GM12874 (cell line): ENCODE results near the gene ANO2.

ENCODE experiments used
- TF ChIP-seq, protein P1 (sequence below): IDR thresholded peaks from 2 replicates; pipeline ENCODE4 v1.5.1; 2011; ENCODE audit warnings: low read depth, mild to moderate bottlenecking, control low read depth, low read length, moderate library complexity; ENCODE audit not compliant: insufficient read depth

ANO2 gene

DNA sequence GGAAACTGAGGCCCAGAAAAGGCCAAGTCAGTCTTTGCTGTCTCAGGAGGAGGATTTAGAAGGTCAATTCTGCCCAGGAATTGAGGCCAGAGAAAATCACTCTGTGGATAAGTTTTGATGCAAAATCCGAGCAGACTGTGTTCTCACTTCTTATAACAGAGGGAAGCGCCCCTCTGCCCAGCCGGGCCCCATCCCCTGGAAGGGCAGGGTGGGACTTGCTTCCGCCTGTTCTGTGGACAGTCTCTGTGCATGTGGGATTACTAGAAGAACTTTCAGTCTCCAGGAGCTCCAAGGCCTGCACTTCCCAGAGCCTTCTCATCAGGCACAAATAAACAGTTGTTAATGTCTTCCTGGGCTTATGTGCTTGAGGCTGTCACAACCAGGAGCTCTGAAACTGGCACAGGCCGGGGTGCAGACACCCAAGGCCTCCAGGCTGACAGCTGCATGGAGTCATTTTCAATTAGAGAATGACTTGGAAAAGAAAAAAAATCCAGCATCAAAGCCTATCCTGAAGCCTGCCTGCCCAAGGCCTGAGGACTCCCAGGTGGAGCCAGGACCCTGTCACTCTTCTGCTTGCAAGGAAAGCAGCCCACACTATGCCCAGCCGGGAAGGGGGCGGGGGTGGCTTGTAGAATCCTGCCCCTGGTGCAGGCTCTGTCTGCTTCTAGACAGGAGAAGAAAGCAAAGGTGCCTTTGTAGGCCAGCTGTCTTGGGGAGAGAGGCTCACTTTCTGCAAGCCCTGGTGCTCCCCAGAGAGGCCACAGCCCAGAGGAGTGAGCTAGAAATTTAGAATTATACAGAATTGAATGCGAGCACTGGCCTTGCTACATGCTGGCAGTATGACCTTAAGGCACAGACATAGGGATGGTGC is 428.5 kb downstream of the ANO2 start:
- TF ChIP-seq, protein P1, sequence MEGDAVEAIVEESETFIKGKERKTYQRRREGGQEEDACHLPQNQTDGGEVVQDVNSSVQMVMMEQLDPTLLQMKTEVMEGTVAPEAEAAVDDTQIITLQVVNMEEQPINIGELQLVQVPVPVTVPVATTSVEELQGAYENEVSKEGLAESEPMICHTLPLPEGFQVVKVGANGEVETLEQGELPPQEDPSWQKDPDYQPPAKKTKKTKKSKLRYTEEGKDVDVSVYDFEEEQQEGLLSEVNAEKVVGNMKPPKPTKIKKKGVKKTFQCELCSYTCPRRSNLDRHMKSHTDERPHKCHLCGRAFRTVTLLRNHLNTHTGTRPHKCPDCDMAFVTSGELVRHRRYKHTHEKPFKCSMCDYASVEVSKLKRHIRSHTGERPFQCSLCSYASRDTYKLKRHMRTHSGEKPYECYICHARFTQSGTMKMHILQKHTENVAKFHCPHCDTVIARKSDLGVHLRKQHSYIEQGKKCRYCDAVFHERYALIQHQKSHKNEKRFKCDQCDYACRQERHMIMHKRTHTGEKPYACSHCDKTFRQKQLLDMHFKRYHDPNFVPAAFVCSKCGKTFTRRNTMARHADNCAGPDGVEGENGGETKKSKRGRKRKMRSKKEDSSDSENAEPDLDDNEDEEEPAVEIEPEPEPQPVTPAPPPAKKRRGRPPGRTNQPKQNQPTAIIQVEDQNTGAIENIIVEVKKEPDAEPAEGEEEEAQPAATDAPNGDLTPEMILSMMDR = no peak

DNA sequence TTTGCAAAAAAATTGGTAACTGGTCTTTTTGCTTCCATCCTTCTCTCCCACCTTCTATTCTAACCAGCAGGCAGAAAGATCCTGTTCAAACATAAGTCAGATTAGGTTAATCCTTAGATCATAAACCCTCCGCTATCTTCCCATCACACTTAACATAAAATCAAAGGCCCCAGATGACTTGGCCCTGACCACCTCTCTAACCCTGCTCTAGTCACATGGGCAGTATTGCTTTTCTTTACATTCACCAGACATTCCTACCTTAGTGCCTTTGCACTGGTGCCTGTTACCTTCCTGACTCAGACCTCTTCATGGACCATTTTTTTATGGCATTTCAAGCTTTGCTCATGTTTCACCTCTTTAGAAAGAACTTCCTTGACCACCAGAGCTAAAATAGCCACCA is 429.6 kb downstream of the ANO2 start:
- TF ChIP-seq, protein P1 = no peak

DNA sequence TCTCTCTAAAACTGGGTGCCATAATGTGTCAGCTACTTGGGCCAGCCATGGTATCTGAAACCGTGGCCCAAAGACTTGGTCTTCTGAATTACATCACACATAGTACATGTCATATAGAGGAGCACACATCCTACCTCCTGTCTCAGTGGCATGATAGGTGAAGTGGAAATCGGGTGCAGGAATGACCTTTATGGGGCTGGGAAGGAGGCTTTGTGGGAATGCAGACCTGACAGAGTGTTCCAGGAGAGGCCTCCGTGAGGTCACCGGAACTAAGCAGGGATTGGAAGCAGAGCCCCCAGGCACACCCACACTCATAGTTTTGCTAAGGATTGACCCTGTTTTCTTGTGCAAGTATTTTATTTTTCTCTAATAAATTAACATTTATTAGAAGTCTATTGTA is 430.5 kb downstream of the ANO2 start:
- TF ChIP-seq, protein P1 = no peak

DNA sequence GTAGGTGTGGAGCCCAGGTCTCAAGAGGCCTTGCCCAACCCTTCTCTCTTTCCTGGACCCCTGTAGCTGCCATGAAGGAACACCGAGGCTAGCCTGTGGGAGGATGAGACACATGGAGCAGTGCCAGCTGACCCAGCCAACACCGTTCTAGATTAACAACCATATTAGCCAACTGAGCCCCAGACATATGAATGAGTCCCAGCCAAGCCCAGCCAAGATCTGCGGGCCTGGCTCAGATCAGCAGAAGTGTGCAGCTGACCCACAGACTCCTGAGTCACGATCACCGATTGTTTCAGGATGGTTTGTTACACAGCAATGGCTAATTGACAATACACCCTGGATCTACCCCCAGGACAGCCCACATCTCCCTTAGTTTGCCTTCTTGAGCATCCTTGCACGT is 431.0 kb downstream of the ANO2 start:
- TF ChIP-seq, protein P1 = no peak

DNA sequence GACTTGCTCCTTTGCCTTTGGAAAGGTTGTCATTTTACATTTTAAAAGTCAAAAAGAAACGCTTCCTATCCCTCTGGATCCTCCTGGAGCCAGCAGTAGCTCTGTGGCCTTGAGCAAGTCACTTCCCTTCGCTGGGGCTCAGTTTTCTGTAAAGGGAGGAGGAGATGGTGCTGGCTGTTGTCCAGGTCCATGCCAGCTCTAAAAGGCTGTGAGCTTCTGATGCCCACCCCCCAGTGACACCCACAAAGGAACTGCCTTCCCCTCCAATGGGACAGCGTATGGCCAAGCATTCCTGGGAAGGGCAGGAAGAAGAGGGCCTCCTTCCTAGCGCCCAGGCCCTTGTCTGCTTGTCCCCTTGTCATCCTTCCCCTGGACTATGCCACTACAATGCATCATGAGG is 431.7 kb downstream of the ANO2 start:
- TF ChIP-seq, protein P1 = no peak
